B cell (primary cell): ENCODE results near the gene INSC. TPM values are rescaled to one million over a fixed set of nuclear protein-coding genes. Genes with fewer than 3 reads are reported as not detected.

ENCODE experiments used
- ATAC-seq: fragments of 200-7000 bp; cut with Tn5 transposase; one replicate; pipeline ENCODE4 v1.10.0; 2021; ENCODE audit warnings: low read depth, mild to moderate bottlenecking, moderate number of reproducible peaks, moderate library complexity
- CTCF ChIA-PET: fragments of 350-600 bp; sonication (Branson Sonifier 250); formaldehyde crosslinking; loops from one replicate; lab custom pipeline; 2021; ENCODE audit warnings: antibody characterized with exemption, inconsistent platforms; lab: Charles Lee
- POLR2A ChIA-PET: fragments of 350-600 bp; sonication (Branson Sonifier 250); formaldehyde crosslinking; loops from one replicate; lab custom pipeline; 2021; ENCODE audit warnings: antibody characterized with exemption; lab: Charles Lee
- DNase-seq: peaks from one replicate; pipeline ENCODE4 v3.0.0; 2013
- H2AFZ ChIP-seq: 2 replicates; pipeline ENCODE4 v1.6.1; 2012; ENCODE audit warnings: mild to moderate bottlenecking, low read depth, low read length; ENCODE audit not compliant: insufficient read depth, poor library complexity, severe bottlenecking
- H3K27ac ChIP-seq, 2 donors: 1 replicate in 1 of 2; 2 replicates in 1 of 2; pipeline ENCODE4 v1.5.1; 2012 to 2013; ENCODE audit warnings: low read length in 2 of 2, mild to moderate bottlenecking in 2 of 2, moderate library complexity in 1 of 2
- H3K27me3 ChIP-seq, 4 experiments: fragments of 200-600 bp in 1 of 4; sonication (generic) in 1 of 4; replicated peaks in 1 of 4; 1 replicate in 2 of 4; 2 replicates in 2 of 4; pipeline versions ENCODE4 v1.6.1 to v1.7.0; 2013 to 2016; ENCODE audit warnings: low read length in 3 of 4, mild to moderate bottlenecking in 2 of 4, mixed read lengths in 1 of 4, moderate library complexity in 1 of 4; ENCODE audit not compliant: insufficient read depth in 4 of 4, control insufficient read depth in 3 of 4; ENCODE audit errors: control extremely low read depth in 1 of 4
- H3K36me3 ChIP-seq, 2 experiments: replicated peaks in 1 of 2; 1 replicate in 1 of 2; 2 replicates in 1 of 2; pipeline versions ENCODE4 v1.6.1 to v1.7.1; 2013; ENCODE audit warnings: low read length in 1 of 2; ENCODE audit not compliant: insufficient read depth in 2 of 2, control insufficient read depth in 1 of 2; ENCODE audit errors: control extremely low read depth in 1 of 2, extremely low read depth in 1 of 2
- H3K4me1 ChIP-seq, 2 donors: fragments of 200-600 bp in 1 of 2; sonication (generic) in 1 of 2; 1 replicate in 1 of 2; 2 replicates in 1 of 2; pipeline versions ENCODE4 v1.5.1 to v1.6.1; 2013 to 2017; ENCODE audit warnings: low read length in 2 of 2; ENCODE audit not compliant: control insufficient read depth in 2 of 2, insufficient read depth in 2 of 2
- H3K4me2 ChIP-seq: replicated peaks from 2 replicates; pipeline ENCODE3; 2012; ENCODE audit warnings: mild to moderate bottlenecking, low read depth, low read length; ENCODE audit not compliant: poor library complexity, severe bottlenecking
- H3K4me3 ChIP-seq, 5 experiments: fragments of 200-600 bp in 1 of 5; sonication (generic) in 1 of 5; 1 replicate in 3 of 5; 2 replicates in 2 of 5; pipeline versions ENCODE4 v1.5.1 to v1.7.0; 2011 to 2016; ENCODE audit warnings: low read length in 4 of 5, mild to moderate bottlenecking in 4 of 5, low read depth in 2 of 5, control low read depth in 1 of 5, moderate library complexity in 1 of 5; ENCODE audit not compliant: insufficient read depth in 1 of 5; ENCODE audit errors: control extremely low read depth in 1 of 5, extremely low read depth in 1 of 5
- H3K79me2 ChIP-seq: fragments of 200-600 bp; sonication (generic); one replicate; pipeline ENCODE4 v1.6.0; 2016; ENCODE audit warnings: low read length; ENCODE audit not compliant: control insufficient read depth, insufficient read depth
- H3K9ac ChIP-seq: fragments of 200-600 bp; sonication (generic); 2 replicates; pipeline ENCODE4 v1.6.1; 2017; ENCODE audit warnings: mild to moderate bottlenecking, low read length, moderate library complexity
- H3K9me3 ChIP-seq, 3 donors: one replicate each; pipeline versions ENCODE4 v1.6.1 to v1.7.1; 2013; ENCODE audit warnings: low read length in 2 of 3; ENCODE audit not compliant: control insufficient read depth in 2 of 3, insufficient read depth in 1 of 3; ENCODE audit errors: control extremely low read depth in 1 of 3
- H4K20me1 ChIP-seq: 2 replicates; pipeline ENCODE4 v1.6.0; 2012; ENCODE audit warnings: mild to moderate bottlenecking, low read length; ENCODE audit not compliant: insufficient read depth, control insufficient read depth, poor library complexity, severe bottlenecking
- H3K27ac Mint-ChIP-seq: one replicate; pipeline ENCODE4 v1.8.0; 2021; ENCODE audit warnings: mixed read lengths
- H3K27me3 Mint-ChIP-seq: one replicate; pipeline ENCODE4 v1.8.0; 2021; ENCODE audit warnings: mixed read lengths
- H3K4me1 Mint-ChIP-seq: one replicate; pipeline ENCODE4 v1.8.0; 2021; ENCODE audit warnings: mixed read lengths
- H3K4me3 Mint-ChIP-seq: one replicate; pipeline ENCODE4 v1.8.0; 2021; ENCODE audit warnings: mixed read lengths
- H3K9me3 Mint-ChIP-seq: one replicate; pipeline ENCODE4 v1.8.0; 2022; ENCODE audit warnings: mixed read lengths; ENCODE audit not compliant: insufficient read depth
- CTCF ChIP-seq: fragments of 200-600 bp; IDR thresholded peaks from one replicate; pipeline ENCODE4 v1.8.0; 2022; ENCODE audit warnings: antibody characterized with exemption, mild to moderate bottlenecking
- EZH2 ChIP-seq: IDR thresholded peaks from 2 replicates; pipeline ENCODE4 v1.6.1; 2012; ENCODE audit warnings: borderline replicate concordance, low read depth, mild to moderate bottlenecking, moderate library complexity, low read length; ENCODE audit not compliant: insufficient read depth, poor library complexity, severe bottlenecking
- WGBS: methylation state at CpG from one replicate; pipeline ENCODE4 v1.1.5; 2013; ENCODE audit warnings: missing lambda C conversion rate; ENCODE audit not compliant: insufficient coverage; 5-methylcytosine and 5-hydroxymethylcytosine counted together
- intact Hi-C: fragments of 100-400 bp; cut with micrococcal nuclease; formaldehyde crosslinking; loops from one replicate; pipeline ENCODE4 v1.10.0; 2022
- polyA plus RNA-seq: library from polyadenylated mRNA; depleted of rRNA; stranded (reverse); fragments of >200 nt; gene quantifications from 2 replicates; pipeline ENCODE4 v1.2.3, GENCODE V29; 2012
- total RNA-seq, 2 donors: library from RNA; stranded (reverse); fragments of 120-200 nt in 1 of 2; gene quantifications; 1 replicate in 1 of 2; 2 replicates in 1 of 2; pipeline versions ENCODE4 v1.2.3 to v1.2.4, GENCODE V29; 2013 to 2022

INSC gene
- total and polyA plus RNA-seq, 2 donors (not counting 1 experiment from before 2014, with no cell fraction given) = 0.10 TPM; not detected in 1

- H3K27me3 ChIP-seq = peaks cover 0 to 4% (median 1%) of the 10 kb centered on the region in 4 experiments
- H3K4me3 ChIP-seq = no peak overlapping the region
- H3K9me3 Mint-ChIP-seq = no peaks in the 10 kb centered on the region
- H3K27ac Mint-ChIP-seq = no peak overlapping the region
- H3K27me3 Mint-ChIP-seq = peaks cover 19% of the 10 kb centered on the region
- no peak overlapping the region for H3K27ac ChIP-seq
- H3K36me3 ChIP-seq = no peaks in the 10 kb centered on the region
- no peak overlapping the region for H3K9ac ChIP-seq
- WGBS = no CpG with 5 or more reads among the region's 4 CpGs
- intact Hi-C loops = no loop called here
- no peaks in the 10 kb centered on the region for H3K4me1 Mint-ChIP-seq
- POLR2A ChIA-PET = no interaction called here
- H3K4me1 ChIP-seq = no peaks in the 10 kb centered on the region
- H3K79me2 ChIP-seq = no peaks in the 10 kb centered on the region
- CTCF ChIA-PET = no interaction called here
- H3K4me3 Mint-ChIP-seq = no peak overlapping the region
- no peaks in the 10 kb centered on the region for H4K20me1 ChIP-seq
- H3K9me3 ChIP-seq = no peaks in the 10 kb centered on the region
- DNase-seq (no peak), ATAC-seq (no peak)
- H2AFZ ChIP-seq = no peak overlapping the region
- TF ChIP-seq EZH2 (no peak), CTCF (no peak)
- no peak overlapping the region for H3K4me2 ChIP-seq
These were observed 65.6 kb downstream of the INSC start for GRCh38 chr11:15180212-15180792.

GRCh38 chr11:15182372-15182771, 67.6 kb downstream of the INSC start:
- Histone ChIP-seq H3K27me3 (peaks cover 0 to 8% (median 1%) of the 10 kb centered on the region in 4 experiments), H3K4me1 (no peaks in the 10 kb centered on the region), H3K27ac (no peak overlapping the region), H3K9ac (no peak overlapping the region), H3K36me3 (no peaks in the 10 kb centered on the region), H3K4me2 (no peak overlapping the region), H3K4me3 (no peak overlapping the region), H3K79me2 (no peaks in the 10 kb centered on the region), H4K20me1 (no peaks in the 10 kb centered on the region), H2AFZ (no peak overlapping the region), H3K9me3 (no peaks in the 10 kb centered on the region)
- Mint-ChIP-seq H3K9me3 (no peaks in the 10 kb centered on the region), H3K4me3 (no peak overlapping the region), H3K27ac (no peak overlapping the region), H3K27me3 (peaks cover 22% of the 10 kb centered on the region), H3K4me1 (no peaks in the 10 kb centered on the region)
- DNase-seq (no peak), ATAC-seq (no peak)
- no peak for TF ChIP-seq EZH2
- TF ChIP-seq CTCF = no peak
- intact Hi-C loops = no loop called here
- ChIA-PET POLR2A (no interaction called here), CTCF (no interaction called here)
- 86% methylated on average over 1 of the region's 1 CpG for WGBS
